HL-60 (cell line): ENCODE results near the gene COL4A6.

Experiments
- GABPA ChIP-seq: IDR thresholded peaks from 2 replicates; pipeline ENCODE4 v1.6.1; 2012; ENCODE audit warnings: low read depth
- POLR2AphosphoS5 ChIP-seq: IDR thresholded peaks from 2 replicates; pipeline ENCODE4 v1.6.1; 2012; ENCODE audit warnings: low read depth
- TF ChIP-seq, protein P1 (sequence below): IDR thresholded peaks from one replicate; pipeline ENCODE4 v1.5.1; 2011; ENCODE audit warnings: low read length, control low read depth, inconsistent platforms; ENCODE audit not compliant: insufficient read depth
- TF ChIP-seq, protein P2 (sequence below): IDR thresholded peaks from 2 replicates; pipeline ENCODE4 v1.6.1; 2012; ENCODE audit warnings: low read depth; ENCODE audit not compliant: insufficient replicate concordance

DNA sequence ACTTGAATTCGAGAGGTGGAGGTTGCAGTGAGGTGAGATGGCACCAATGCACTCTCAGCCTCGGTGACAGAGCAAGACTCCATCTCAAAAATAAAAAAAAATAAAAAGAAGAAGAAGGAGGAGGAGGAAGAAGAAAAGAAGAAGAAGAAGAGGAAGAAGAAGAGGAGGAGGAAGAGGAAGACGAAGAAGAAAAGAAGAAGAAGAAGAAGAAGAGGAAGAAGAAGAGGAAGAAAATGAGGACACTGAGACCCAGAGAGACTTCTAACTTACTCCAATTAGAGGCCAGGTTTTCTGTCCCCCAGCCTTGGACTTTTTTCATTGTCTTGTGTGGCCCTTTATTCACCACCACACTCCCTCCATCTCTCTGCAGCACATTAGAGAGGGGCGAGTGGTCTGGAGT, 276.0 kb downstream of the COL4A6 start:
- TF ChIP-seq, protein P1, sequence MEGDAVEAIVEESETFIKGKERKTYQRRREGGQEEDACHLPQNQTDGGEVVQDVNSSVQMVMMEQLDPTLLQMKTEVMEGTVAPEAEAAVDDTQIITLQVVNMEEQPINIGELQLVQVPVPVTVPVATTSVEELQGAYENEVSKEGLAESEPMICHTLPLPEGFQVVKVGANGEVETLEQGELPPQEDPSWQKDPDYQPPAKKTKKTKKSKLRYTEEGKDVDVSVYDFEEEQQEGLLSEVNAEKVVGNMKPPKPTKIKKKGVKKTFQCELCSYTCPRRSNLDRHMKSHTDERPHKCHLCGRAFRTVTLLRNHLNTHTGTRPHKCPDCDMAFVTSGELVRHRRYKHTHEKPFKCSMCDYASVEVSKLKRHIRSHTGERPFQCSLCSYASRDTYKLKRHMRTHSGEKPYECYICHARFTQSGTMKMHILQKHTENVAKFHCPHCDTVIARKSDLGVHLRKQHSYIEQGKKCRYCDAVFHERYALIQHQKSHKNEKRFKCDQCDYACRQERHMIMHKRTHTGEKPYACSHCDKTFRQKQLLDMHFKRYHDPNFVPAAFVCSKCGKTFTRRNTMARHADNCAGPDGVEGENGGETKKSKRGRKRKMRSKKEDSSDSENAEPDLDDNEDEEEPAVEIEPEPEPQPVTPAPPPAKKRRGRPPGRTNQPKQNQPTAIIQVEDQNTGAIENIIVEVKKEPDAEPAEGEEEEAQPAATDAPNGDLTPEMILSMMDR: no peak
- no peak for TF ChIP-seq POLR2AphosphoS5
- TF ChIP-seq, protein P2, sequence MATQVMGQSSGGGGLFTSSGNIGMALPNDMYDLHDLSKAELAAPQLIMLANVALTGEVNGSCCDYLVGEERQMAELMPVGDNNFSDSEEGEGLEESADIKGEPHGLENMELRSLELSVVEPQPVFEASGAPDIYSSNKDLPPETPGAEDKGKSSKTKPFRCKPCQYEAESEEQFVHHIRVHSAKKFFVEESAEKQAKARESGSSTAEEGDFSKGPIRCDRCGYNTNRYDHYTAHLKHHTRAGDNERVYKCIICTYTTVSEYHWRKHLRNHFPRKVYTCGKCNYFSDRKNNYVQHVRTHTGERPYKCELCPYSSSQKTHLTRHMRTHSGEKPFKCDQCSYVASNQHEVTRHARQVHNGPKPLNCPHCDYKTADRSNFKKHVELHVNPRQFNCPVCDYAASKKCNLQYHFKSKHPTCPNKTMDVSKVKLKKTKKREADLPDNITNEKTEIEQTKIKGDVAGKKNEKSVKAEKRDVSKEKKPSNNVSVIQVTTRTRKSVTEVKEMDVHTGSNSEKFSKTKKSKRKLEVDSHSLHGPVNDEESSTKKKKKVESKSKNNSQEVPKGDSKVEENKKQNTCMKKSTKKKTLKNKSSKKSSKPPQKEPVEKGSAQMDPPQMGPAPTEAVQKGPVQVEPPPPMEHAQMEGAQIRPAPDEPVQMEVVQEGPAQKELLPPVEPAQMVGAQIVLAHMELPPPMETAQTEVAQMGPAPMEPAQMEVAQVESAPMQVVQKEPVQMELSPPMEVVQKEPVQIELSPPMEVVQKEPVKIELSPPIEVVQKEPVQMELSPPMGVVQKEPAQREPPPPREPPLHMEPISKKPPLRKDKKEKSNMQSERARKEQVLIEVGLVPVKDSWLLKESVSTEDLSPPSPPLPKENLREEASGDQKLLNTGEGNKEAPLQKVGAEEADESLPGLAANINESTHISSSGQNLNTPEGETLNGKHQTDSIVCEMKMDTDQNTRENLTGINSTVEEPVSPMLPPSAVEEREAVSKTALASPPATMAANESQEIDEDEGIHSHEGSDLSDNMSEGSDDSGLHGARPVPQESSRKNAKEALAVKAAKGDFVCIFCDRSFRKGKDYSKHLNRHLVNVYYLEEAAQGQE: no peak
- TF ChIP-seq GABPA: no peak
